Neural cell (in vitro differentiated cells): Measurements from ENCODE around the gene KCTD2. TPM values are rescaled to one million over a fixed set of nuclear protein-coding genes. Genes with fewer than 3 reads are reported as not detected.

Experiments used
- H2AFZ ChIP-seq: fragments of 200-600, 300-800 bp; sonication (generic), shearing (Covaris generic); 2 replicates; pipeline ENCODE4 v1.6.0; 2014; ENCODE audit warnings: low read depth, mild to moderate bottlenecking, antibody characterized with exemption, low read length, moderate library complexity
- H3F3A ChIP-seq: fragments of 200-600 bp; shearing (Covaris generic); 2 replicates; pipeline ENCODE4 v1.6.1; 2016; ENCODE audit warnings: mild to moderate bottlenecking, moderate library complexity, mixed read lengths, antibody characterized with exemption, low read length; ENCODE audit not compliant: insufficient read depth, poor library complexity, severe bottlenecking
- H3K27ac ChIP-seq: fragments of 200-600, 300-800 bp; sonication (generic), shearing (Covaris generic); 2 replicates; pipeline ENCODE4 v1.5.1; 2014; ENCODE audit warnings: mild to moderate bottlenecking, low read length, moderate library complexity
- H3K27me3 ChIP-seq: fragments of 300-800, 200-600 bp; sonication (generic), shearing (Covaris generic); 2 replicates; pipeline ENCODE4 v1.6.0; 2014; ENCODE audit warnings: mild to moderate bottlenecking, low read depth, low read length, moderate library complexity; ENCODE audit not compliant: insufficient read depth
- H3K36me3 ChIP-seq: fragments of 300-800, 200-600 bp; sonication (generic), shearing (Covaris generic); 2 replicates; pipeline ENCODE4 v1.5.1; 2014; ENCODE audit warnings: mild to moderate bottlenecking, antibody characterized with exemption, low read length, moderate library complexity; ENCODE audit not compliant: insufficient read depth
- H3K4me2 ChIP-seq: fragments of 300-800, 200-600 bp; sonication (generic), shearing (Covaris generic); 2 replicates; pipeline ENCODE4 v1.6.0; 2014; ENCODE audit warnings: mild to moderate bottlenecking, low read length
- H3K4me3 ChIP-seq: fragments of 300-800, 200-600 bp; sonication (generic), shearing (Covaris generic); 2 replicates; pipeline ENCODE4 v1.5.1; 2014; ENCODE audit warnings: mild to moderate bottlenecking, low read length, moderate library complexity
- H3K79me2 ChIP-seq: fragments of 200-600 bp; shearing (Covaris generic); replicated peaks from 2 replicates; pipeline ENCODE4 v1.6.0; 2014; ENCODE audit warnings: mild to moderate bottlenecking, low read length, moderate library complexity; ENCODE audit not compliant: insufficient read depth
- H3K9ac ChIP-seq: fragments of 300-800, 200-600 bp; sonication (generic), shearing (Covaris generic); 2 replicates; pipeline ENCODE4 v1.6.1; 2016; ENCODE audit warnings: mild to moderate bottlenecking, low read length, mixed read lengths
- H3K9me2 ChIP-seq: fragments of 200-600 bp; shearing (Covaris generic); 2 replicates; pipeline ENCODE4 v1.6.1; 2016; ENCODE audit warnings: mild to moderate bottlenecking, low read length, mixed read lengths; ENCODE audit not compliant: insufficient read depth
- H3K9me3 ChIP-seq: fragments of 200-600, 300-800 bp; sonication (generic), shearing (Covaris generic); 2 replicates; pipeline ENCODE4 v1.6.1; 2016; ENCODE audit warnings: mild to moderate bottlenecking, mixed run types, low read length, moderate library complexity, mixed read lengths
- H4K20me1 ChIP-seq: fragments of 200-600 bp; shearing (Covaris generic); 2 replicates; pipeline ENCODE4 v1.6.1; 2016; ENCODE audit warnings: mild to moderate bottlenecking, mixed run types; ENCODE audit not compliant: insufficient read depth
- CTCF ChIP-seq: fragments of 450-650 bp; IDR thresholded peaks from 2 replicates; pipeline ENCODE4 v1.5.1; 2014; ENCODE audit warnings: antibody characterized with exemption, mild to moderate bottlenecking, moderate library complexity; ENCODE audit not compliant: poor library complexity, severe bottlenecking
- EP300 ChIP-seq: fragments of 450-650 bp; conservative IDR thresholded peaks from 2 replicates; pipeline ENCODE4 v1.6.1; 2014; ENCODE audit warnings: antibody characterized with exemption, mild to moderate bottlenecking, moderate library complexity; ENCODE audit not compliant: poor library complexity, severe bottlenecking
- EZH2 ChIP-seq: fragments of 200-600, 300-800 bp; shearing (Covaris generic), sonication (generic); IDR thresholded peaks from 2 replicates; pipeline ENCODE4 v1.6.1; 2014; ENCODE audit warnings: antibody characterized with exemption, low read length, borderline replicate concordance, mild to moderate bottlenecking; ENCODE audit not compliant: insufficient read depth, poor library complexity, severe bottlenecking
- MXI1 ChIP-seq: fragments of 450-650 bp; conservative IDR thresholded peaks from 2 replicates; pipeline ENCODE4 v1.6.1; 2014; ENCODE audit warnings: antibody characterized with exemption, mild to moderate bottlenecking; ENCODE audit not compliant: poor library complexity, severe bottlenecking
- POLR2AphosphoS5 ChIP-seq: IDR thresholded peaks from 2 replicates; pipeline ENCODE4 v1.6.1; 2012
- RAD21 ChIP-seq: fragments of 450-650 bp; conservative IDR thresholded peaks from 2 replicates; pipeline ENCODE4 v1.6.1; 2014; ENCODE audit warnings: antibody characterized with exemption, mild to moderate bottlenecking, moderate library complexity
- SMC3 ChIP-seq: fragments of 450-650 bp; conservative IDR thresholded peaks from 2 replicates; pipeline ENCODE4 v1.6.1; 2014; ENCODE audit warnings: antibody characterized with exemption, mild to moderate bottlenecking, moderate library complexity; ENCODE audit not compliant: poor library complexity
- TAF1 ChIP-seq: IDR thresholded peaks from 2 replicates; pipeline ENCODE4 v1.6.1; 2012; ENCODE audit warnings: low read depth
- polyA plus RNA-seq: library from polyadenylated mRNA; depleted of rRNA; stranded (reverse); fragments of >200 nt; gene quantifications from 2 replicates; pipeline ENCODE4 v1.2.3, GENCODE V29; 2014
- TF ChIP-seq, protein P1 (sequence below): IDR thresholded peaks from 2 replicates; pipeline ENCODE4 v1.6.1; 2012; ENCODE audit warnings: borderline replicate concordance

The KCTD2 gene
- polyA plus RNA-seq, 1 donor from 2014 or later = 32.8 TPM

DNA sequence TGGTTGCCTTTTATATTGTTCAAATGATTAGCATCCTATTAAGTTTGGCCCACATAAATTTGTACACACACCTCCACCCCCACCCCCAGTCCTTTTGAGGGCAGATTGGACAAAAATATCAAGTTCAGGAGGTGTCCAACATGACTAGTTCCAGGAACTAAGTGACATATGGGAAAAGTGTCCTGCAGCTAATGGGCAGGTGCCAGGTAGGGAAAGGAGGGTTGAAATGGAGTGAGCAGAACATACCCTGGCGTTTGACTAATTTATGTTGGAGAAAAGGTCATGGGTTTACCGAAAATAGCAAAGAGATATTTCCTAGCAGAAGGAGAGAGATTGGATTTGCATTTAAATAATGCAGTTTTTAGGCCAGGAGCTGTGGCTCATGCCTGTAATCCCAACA is 4.9 kb downstream of the KCTD2 start:
- no peak for TF ChIP-seq TAF1
- TF ChIP-seq, protein P1, sequence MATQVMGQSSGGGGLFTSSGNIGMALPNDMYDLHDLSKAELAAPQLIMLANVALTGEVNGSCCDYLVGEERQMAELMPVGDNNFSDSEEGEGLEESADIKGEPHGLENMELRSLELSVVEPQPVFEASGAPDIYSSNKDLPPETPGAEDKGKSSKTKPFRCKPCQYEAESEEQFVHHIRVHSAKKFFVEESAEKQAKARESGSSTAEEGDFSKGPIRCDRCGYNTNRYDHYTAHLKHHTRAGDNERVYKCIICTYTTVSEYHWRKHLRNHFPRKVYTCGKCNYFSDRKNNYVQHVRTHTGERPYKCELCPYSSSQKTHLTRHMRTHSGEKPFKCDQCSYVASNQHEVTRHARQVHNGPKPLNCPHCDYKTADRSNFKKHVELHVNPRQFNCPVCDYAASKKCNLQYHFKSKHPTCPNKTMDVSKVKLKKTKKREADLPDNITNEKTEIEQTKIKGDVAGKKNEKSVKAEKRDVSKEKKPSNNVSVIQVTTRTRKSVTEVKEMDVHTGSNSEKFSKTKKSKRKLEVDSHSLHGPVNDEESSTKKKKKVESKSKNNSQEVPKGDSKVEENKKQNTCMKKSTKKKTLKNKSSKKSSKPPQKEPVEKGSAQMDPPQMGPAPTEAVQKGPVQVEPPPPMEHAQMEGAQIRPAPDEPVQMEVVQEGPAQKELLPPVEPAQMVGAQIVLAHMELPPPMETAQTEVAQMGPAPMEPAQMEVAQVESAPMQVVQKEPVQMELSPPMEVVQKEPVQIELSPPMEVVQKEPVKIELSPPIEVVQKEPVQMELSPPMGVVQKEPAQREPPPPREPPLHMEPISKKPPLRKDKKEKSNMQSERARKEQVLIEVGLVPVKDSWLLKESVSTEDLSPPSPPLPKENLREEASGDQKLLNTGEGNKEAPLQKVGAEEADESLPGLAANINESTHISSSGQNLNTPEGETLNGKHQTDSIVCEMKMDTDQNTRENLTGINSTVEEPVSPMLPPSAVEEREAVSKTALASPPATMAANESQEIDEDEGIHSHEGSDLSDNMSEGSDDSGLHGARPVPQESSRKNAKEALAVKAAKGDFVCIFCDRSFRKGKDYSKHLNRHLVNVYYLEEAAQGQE = no peak
- TF ChIP-seq EZH2 = no peak
- TF ChIP-seq SMC3 = no peak
- TF ChIP-seq MXI1 = no peak
- TF ChIP-seq POLR2AphosphoS5 = no peak
- no peak for TF ChIP-seq RAD21
- TF ChIP-seq CTCF = no peak
- no peak for TF ChIP-seq EP300
- no peak overlapping the region for H3K9ac ChIP-seq
- H3K36me3 ChIP-seq = no peaks in the 10 kb centered on the region
- peaks cover 16% of the 10 kb centered on the region for H3K79me2 ChIP-seq
- no peaks in the 10 kb centered on the region for H3K9me3 ChIP-seq
- no peak overlapping the region for H2AFZ ChIP-seq
- H3K4me2 ChIP-seq = no peak overlapping the region
- H3K27ac ChIP-seq = no peak overlapping the region
- H3K9me2 ChIP-seq = no peaks in the 10 kb centered on the region
- H4K20me1 ChIP-seq = no peaks in the 10 kb centered on the region
- H3F3A ChIP-seq = no peaks in the 10 kb centered on the region
- H3K4me3 ChIP-seq = no peak overlapping the region
- no peaks in the 10 kb centered on the region for H3K27me3 ChIP-seq

GRCh38 chr17:75059369-75060345 is 12.6 kb downstream of the KCTD2 start:
- Histone ChIP-seq H3K27me3 (no peaks in the 10 kb centered on the region), H3K79me2 (no peaks in the 10 kb centered on the region), H3K27ac (no peak overlapping the region), H3K9me3 (no peaks in the 10 kb centered on the region), H3K9me2 (no peaks in the 10 kb centered on the region), H4K20me1 (no peaks in the 10 kb centered on the region), H3K4me2 (no peak overlapping the region), H2AFZ (no peak overlapping the region), H3K9ac (no peak overlapping the region), H3K36me3 (peaks cover 5% of the 10 kb centered on the region), H3K4me3 (no peak overlapping the region), H3F3A (no peaks in the 10 kb centered on the region)
- peak; percentile 59 for TF ChIP-seq CTCF
- TF ChIP-seq, protein P1 = no peak
- TF ChIP-seq TAF1 = no peak
- TF ChIP-seq EP300 = no peak
- TF ChIP-seq SMC3 = peak; percentile 57
- TF ChIP-seq RAD21 = peak; percentile 54
